ENCODE results near the gene FOLR1.
"Not testable (repeated sequence)": the region's sequence is repeated elsewhere in the genome, so short reads cannot be mapped to it uniquely, and the experiment has no call there.

DNA sequence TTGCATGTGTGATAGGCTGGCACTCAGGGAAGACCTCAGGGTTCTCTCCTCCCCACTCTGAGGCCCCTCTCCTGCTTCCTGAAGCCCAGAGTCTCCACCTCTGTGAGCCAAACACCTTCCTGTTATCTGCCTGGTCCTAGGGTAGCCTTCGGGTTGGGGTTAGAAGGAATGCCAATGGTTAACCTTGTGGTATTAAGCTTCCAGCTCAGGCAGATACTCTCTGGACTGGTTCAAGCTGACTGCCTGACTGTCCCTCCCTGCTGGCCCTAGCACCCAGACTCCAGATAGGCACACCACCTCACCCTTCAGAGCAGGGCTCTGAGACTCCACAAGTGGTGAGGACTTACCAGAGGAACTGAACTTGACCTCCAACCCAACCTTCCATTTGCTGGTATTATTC is 49.4 kb upstream of the FOLR1 start:
- TF ChIP-seq EZH2 (IDR thresholded peaks at IDR 0.05; ENCODE audit: low read length, missing control alignments); CTCF (conservative IDR thresholded peaks at IDR 0.05 in 1 of 2, IDR thresholded peaks at IDR 0.05 in 1 of 2; ENCODE audit: low read depth in 1 of 2, low read length in 2 of 2): not testable (repeated sequence)
